Calu3 (cell line): ENCODE results near the gene BTLA. TPM values are rescaled to one million over a fixed set of nuclear protein-coding genes. Genes with fewer than 3 reads are reported as not detected.

Source experiments
- BruUV-seq: library from RNA; stranded (reverse); fragments of 400-500 nt; replicated peaks from 2 replicates; lab custom pipeline; 2021; lab: Mats Ljungman, UMichigan
- CTCF ChIA-PET: fragments of 300-600 bp; sonication (Branson Sonifier 250); formaldehyde crosslinking; loops from one replicate; lab custom pipeline; 2022; ENCODE audit warnings: antibody characterized with exemption; lab: Charles Lee
- DNase-seq: peaks from one replicate; pipeline ENCODE4 v3.0.0; 2022
- H3K27ac Mint-ChIP-seq: one replicate; pipeline ENCODE4 v1.8.0; 2022; ENCODE audit warnings: mixed read lengths; ENCODE audit not compliant: unreplicated experiment
- H3K27me3 Mint-ChIP-seq: one replicate; pipeline ENCODE4 v1.8.0; 2022; ENCODE audit warnings: mixed read lengths; ENCODE audit not compliant: unreplicated experiment
- H3K36me3 Mint-ChIP-seq: one replicate; pipeline ENCODE4 v1.8.0; 2022; ENCODE audit warnings: mild to moderate bottlenecking, moderate library complexity, mixed read lengths; ENCODE audit not compliant: insufficient read depth, unreplicated experiment
- H3K4me1 Mint-ChIP-seq: one replicate; pipeline ENCODE4 v1.8.0; 2022; ENCODE audit warnings: mild to moderate bottlenecking, low read depth, mixed read lengths; ENCODE audit not compliant: unreplicated experiment
- H3K4me3 Mint-ChIP-seq: one replicate; pipeline ENCODE4 v1.8.0; 2022; ENCODE audit warnings: mild to moderate bottlenecking, low read depth, moderate library complexity, mixed read lengths; ENCODE audit not compliant: unreplicated experiment
- H3K9me3 Mint-ChIP-seq: one replicate; pipeline ENCODE4 v1.8.0; 2022; ENCODE audit warnings: low read depth, mixed read lengths; ENCODE audit not compliant: unreplicated experiment
- CTCF ChIP-seq: fragments of 200-600 bp; IDR thresholded peaks from one replicate; pipeline ENCODE4 v1.8.0; 2022; ENCODE audit warnings: antibody characterized with exemption; ENCODE audit not compliant: unreplicated experiment
- intact Hi-C: fragments of 100-400 bp; cut with micrococcal nuclease; formaldehyde crosslinking; loops from one replicate; pipeline ENCODE4 v1.10.0; 2022; ENCODE audit not compliant: unreplicated experiment
- total RNA-seq: library from RNA; stranded (reverse); gene quantifications from 2 replicates; pipeline ENCODE4 v1.2.3, GENCODE V29; 2022

BTLA gene
- total RNA-seq, 1 experiment from 2014 or later: not detected

GRCh38 chr3:112472691-112473090, 26.6 kb downstream of the BTLA start:
- TF ChIP-seq CTCF: no peak
- CTCF ChIA-PET: interaction anchor here (0.7 kb wide), 1 partner anchor 111 kb away, joined by 4 read pairs; no protein-coding TSS in a partner anchor
- Mint-ChIP-seq H3K27me3 (no peaks in the 10 kb centered on the region), H3K4me1 (no peaks in the 10 kb centered on the region), H3K27ac (no peak overlapping the region), H3K36me3 (no peaks in the 10 kb centered on the region), H3K9me3 (no peaks in the 10 kb centered on the region), H3K4me3 (no peak overlapping the region)
- no peak for DNase-seq
- intact Hi-C loops: no loop called here
- BruUV-seq: no TSS peak

GRCh38 chr3:112471596-112472325, 27.5 kb downstream of the BTLA start:
- CTCF ChIA-PET: no interaction called here
- TF ChIP-seq CTCF: no peak
- no peak for DNase-seq
- Mint-ChIP-seq H3K36me3 (no peaks in the 10 kb centered on the region), H3K4me3 (no peak overlapping the region), H3K9me3 (no peaks in the 10 kb centered on the region), H3K4me1 (no peaks in the 10 kb centered on the region), H3K27ac (no peak overlapping the region), H3K27me3 (no peaks in the 10 kb centered on the region)
- intact Hi-C loops: no loop called here
- no TSS peak for BruUV-seq

- no peaks in the 10 kb centered on the region for H3K27me3 Mint-ChIP-seq
- H3K36me3 Mint-ChIP-seq: no peaks in the 10 kb centered on the region
- CTCF ChIA-PET: no interaction called here
- intact Hi-C loops: no loop called here
- H3K9me3 Mint-ChIP-seq: no peaks in the 10 kb centered on the region
- no peak for DNase-seq
- no peak overlapping the region for H3K27ac Mint-ChIP-seq
- TF ChIP-seq CTCF: no peak
- H3K4me3 Mint-ChIP-seq: no peak overlapping the region
- no TSS peak for BruUV-seq
- no peaks in the 10 kb centered on the region for H3K4me1 Mint-ChIP-seq
Measured at GRCh38 chr3:112470788-112471187, 28.5 kb downstream of the BTLA start.

DNA sequence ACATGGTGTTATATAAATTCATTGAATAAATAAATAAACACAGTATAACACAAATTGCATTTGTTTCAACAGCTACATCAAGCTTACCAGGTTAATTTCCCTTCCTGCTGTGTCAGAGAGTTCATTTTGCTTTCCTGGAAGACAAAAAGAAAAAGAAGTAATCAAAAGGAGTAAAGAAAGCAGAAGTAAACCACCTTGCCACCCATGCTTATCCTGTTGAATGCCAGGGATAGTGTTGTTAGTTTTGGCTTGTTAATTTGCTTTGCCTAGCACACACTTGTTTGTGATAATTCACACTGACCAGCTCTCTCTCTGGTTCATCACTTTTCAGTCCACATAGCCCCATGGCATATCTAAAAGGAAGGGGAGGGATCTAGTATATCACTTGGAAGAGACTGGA, 29.6 kb downstream of the BTLA start:
- no peak for TF ChIP-seq CTCF

More for the DNA sequence above, 29.6 kb downstream of the BTLA start:
- no peaks in the 10 kb centered on the region for H3K27me3 Mint-ChIP-seq
- intact Hi-C loops: no loop called here
- no peaks in the 10 kb centered on the region for H3K4me1 Mint-ChIP-seq
- H3K9me3 Mint-ChIP-seq: no peaks in the 10 kb centered on the region
- no peak overlapping the region for H3K27ac Mint-ChIP-seq
- H3K4me3 Mint-ChIP-seq: no peak overlapping the region
- no peak for DNase-seq
- H3K36me3 Mint-ChIP-seq: no peaks in the 10 kb centered on the region
- BruUV-seq: no TSS peak
- CTCF ChIA-PET: interaction anchor here (0.5 kb wide), 1 partner anchor 14 kb away, joined by 5 read pairs; no protein-coding TSS in a partner anchor
